GM18951 (cell line): Measurements from ENCODE around the gene TCERG1L.

Source experiments
- POLR2A ChIP-seq: IDR thresholded peaks from 4 replicates; pipeline ENCODE4 v1.6.1; 2011; ENCODE audit warnings: mild to moderate bottlenecking; ENCODE audit not compliant: insufficient read length, insufficient read depth; ENCODE audit errors: extremely low read depth
- in situ Hi-C: fragments of 300-500 bp; cut with MboI; formaldehyde crosslinking; loops from one replicate; pipeline ENCODE4 v1.12.0; 2022; ENCODE audit warnings: low sequenced_read_pairs, mixed read lengths, inconsistent platforms; ENCODE audit not compliant: unreplicated experiment

Gene TCERG1L

GRCh38 chr10:131311661-131312477, at the start of gene TCERG1L:
TSS of gene TCERG1L (minus strand) at chr10:131311721. CDS start at chr10:131311635, 86 bp downstream.
- TF ChIP-seq POLR2A, result no peak
- in situ Hi-C loops, result no loop called here

DNA sequence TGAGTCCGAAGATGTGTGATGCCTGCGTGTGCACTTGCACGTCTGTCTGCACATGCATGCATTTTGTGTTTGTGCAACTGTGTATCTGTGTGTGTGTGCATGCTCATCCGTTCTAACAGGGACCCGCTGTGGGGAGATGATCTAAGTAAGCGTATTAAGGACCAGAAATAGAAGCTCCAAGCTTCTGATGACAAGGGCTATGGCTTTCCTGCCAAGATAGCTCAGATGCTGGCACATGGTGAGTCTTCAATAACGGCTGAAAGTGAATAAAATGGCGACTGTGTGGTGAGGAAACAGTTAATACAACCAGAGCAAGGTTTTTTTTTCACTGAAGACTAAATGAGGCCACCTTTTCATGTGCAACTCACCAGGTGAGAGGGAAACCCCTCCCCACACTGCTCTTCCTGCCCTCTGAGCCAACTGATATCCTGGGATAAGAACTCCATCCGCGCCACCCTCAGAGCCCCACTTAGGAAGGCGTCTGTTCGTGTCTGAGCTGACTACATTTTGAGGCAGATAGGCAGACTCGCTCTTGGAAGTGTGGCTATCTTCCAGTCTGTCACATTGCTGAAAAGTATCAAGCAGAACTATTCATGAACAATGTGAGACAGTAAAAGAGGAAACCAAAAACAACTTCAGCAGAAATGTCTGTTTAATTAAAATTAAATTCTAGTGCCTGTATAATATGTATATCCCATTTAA, 47.4 kb upstream of the TCERG1L start:
- TF ChIP-seq POLR2A, result no peak
- in situ Hi-C loops, result no loop called here

DNA sequence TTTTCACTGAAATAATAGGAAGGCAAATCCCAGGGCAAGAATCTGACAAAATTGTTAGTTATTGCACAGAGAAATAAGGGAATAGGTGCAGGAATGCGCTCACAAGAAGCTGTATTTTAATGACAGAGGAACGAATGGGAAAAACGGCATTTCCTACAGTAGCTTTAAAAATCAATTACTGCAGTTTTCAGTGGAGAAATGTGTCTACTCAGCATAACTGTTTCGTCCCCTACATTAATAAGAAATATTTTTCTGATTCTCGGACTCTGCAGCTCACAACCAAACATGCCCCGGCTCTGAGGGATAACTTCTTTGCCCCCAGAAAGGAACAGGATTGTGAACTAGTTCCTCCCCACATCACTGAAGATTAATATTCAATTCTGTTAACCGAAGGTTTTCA, 44.9 kb upstream of the TCERG1L start:
- no peak for TF ChIP-seq POLR2A
- in situ Hi-C loops, result no loop called here

DNA sequence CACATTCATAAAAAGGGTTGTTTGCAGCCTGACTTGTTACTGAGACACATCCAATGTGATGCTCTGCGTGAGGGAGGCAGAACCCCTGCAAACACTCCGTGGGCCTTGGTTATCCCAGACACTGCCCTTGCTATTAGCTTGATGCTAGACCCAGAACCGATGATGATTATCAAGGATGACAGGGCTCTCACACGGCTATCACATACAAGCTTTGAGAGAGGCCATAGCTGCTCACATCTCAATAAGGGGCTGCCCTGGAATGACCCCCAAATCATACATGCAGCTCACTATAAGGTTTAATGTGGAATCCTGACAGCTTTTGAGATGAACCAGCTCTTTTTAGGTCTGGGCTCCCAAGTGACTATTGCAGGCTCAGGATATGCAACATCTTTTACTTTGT, 44.4 kb upstream of the TCERG1L start:
- no peak for TF ChIP-seq POLR2A
- in situ Hi-C loops, result no loop called here

GRCh38 chr10:131355056-131355455, 43.5 kb upstream of the TCERG1L start:
- in situ Hi-C loops, result no loop called here

DNA sequence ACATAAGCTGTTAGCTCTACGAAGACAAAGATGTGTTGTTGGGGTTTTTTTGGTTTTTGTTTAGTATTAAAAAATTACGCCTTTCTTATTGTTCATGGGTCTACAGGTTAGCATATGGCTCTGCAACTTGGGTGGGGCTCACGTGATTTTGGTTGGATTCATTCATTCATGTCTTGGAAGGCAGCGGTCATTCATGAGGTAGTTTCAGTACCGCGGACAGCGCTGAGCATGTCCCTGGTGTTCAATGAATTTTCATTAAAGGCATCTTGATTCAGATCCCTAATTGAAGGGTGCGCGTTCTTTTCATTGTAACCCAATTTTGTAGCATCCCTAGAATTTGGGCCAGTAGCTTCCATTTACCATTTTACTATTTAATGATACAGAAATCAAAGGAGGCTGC, 42.9 kb upstream of the TCERG1L start:
- in situ Hi-C loops, result no loop called here
- no peak for TF ChIP-seq POLR2A

More at GRCh38 chr10:131355056-131355455, 43.5 kb upstream of the TCERG1L start:
- TF ChIP-seq POLR2A, result no peak

DNA sequence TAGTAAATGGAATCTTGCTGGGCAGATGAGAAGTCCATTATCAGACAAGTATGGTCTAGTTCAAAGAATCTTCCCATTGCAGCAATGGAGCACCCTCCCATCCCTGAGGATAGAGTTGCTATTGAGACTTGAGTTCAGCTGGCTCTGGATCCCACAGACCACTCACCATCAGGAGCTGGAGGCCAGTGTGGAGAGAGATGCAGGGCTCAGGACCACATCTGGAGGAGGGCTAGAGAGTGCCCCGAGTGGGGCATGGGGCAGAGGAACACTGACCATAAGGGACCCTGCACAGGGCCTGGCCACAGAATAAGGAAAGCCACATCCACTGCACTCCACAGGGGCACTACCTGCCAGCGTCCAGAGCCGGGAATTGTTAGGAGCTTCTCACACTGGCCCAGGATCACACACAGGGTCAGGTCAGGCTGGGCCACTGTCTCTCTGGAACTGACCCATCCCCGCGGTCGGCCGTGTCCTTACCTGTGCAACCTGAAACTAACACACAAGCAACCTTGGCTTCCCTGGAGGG, 41.3 kb upstream of the TCERG1L start:
- in situ Hi-C loops, result no loop called here
- no peak for TF ChIP-seq POLR2A

DNA sequence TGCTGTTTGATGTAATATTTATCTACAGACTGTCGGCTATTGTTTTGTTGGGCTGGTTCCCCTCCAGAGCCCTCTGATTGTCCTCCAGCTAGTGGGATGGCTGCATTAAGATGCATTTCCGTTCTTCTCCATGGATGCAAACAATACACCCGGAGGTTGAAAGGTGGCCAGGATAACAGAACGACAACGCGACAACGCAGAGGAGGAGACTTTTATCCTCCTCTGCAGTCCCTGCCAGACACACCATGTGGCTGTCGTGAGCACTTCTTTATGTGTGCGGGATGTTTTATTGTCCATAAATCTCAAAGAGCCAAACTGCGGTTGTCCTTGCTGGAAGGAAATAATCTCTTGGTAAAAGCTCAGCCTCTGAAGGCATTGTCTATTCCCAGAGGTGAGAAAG, 39.1 kb upstream of the TCERG1L start:
- in situ Hi-C loops, result no loop called here
- TF ChIP-seq POLR2A, result no peak

- in situ Hi-C loops, result no loop called here
- no peak for TF ChIP-seq POLR2A
Measured at GRCh38 chr10:131350245-131350644, 38.7 kb upstream of the TCERG1L start.

GRCh38 chr10:131346456-131346855, 34.9 kb upstream of the TCERG1L start:
- TF ChIP-seq POLR2A, result no peak
- in situ Hi-C loops, result no loop called here

GRCh38 chr10:131345691-131346090, 34.2 kb upstream of the TCERG1L start:
- no peak for TF ChIP-seq POLR2A
- in situ Hi-C loops, result no loop called here

DNA sequence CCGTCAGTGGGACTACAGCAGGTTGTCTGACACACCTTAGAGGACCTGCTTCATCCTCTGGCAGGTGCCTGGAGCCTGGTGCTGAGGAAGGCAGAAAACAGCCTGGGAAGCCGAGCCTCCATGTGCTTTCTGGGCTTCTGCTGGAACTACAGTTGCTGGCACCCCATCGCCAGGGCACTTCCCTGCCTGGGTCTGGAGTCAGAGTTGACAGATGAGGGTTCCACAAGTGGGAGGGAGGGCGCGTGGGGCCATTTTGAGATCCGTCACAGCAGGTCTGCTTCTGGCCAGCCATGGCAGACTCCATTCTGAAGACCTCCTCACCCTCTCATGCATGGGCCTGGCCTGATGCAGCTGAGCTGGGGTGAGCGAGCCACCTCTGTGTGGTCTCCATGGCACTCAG, 33.2 kb upstream of the TCERG1L start:
- in situ Hi-C loops, result no loop called here
- no peak for TF ChIP-seq POLR2A

DNA sequence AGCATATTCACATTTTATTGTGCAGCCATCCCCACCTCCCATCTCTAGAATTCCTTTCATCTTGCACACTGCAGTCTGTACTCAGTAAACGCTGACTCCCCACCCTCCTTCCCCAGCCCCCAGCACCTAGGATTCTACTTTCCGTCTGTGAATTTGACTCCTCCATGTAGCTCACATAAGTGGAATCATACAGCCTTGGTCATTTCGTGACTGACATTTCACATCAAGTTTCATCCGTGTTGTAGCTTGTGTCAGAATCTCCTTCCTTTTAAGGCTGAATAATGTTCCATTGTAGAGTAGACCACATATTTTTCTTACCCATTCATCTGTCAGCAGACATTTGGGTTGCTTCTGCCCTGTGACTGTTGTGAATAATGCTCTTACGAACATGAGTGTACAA, 26.2 kb upstream of the TCERG1L start:
- in situ Hi-C loops, result no loop called here

GRCh38 chr10:131332821-131333220, 21.3 kb upstream of the TCERG1L start:
- in situ Hi-C loops, result no loop called here

More for the DNA sequence above, 26.2 kb upstream of the TCERG1L start:
- TF ChIP-seq POLR2A, result no peak

GRCh38 chr10:131323880-131324279, 12.4 kb upstream of the TCERG1L start:
- TF ChIP-seq POLR2A, result no peak
- in situ Hi-C loops, result no loop called here

More at GRCh38 chr10:131332821-131333220, 21.3 kb upstream of the TCERG1L start:
- no peak for TF ChIP-seq POLR2A
